Kidney tubule cell (primary cell): ENCODE results near the gene CCDC185.

ENCODE experiments used
- DNase-seq: peaks from one replicate; pipeline ENCODE4 v3.0.0-alpha.2; 2018; ENCODE audit warnings: low spot score

Gene CCDC185

DNA sequence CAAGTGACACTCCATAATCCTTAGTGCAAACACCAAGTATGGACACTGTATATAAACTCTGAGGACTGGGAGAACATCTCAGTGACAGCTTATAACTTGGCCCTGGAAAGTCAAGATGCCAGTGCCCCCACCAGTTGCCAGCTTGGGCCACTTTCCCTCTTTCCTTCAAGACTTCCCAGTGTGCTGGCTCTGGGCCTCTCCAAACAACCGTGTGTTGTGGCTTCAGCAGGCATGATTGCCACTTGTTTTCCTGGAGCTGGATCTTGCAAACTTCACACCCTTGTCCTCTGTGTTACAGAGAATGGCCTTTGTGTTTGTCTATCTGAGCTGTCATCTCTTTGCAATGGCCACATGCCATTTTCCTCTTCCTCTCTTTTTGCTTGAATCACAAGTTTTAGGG lies 37.0 kb downstream of the CCDC185 start:
- DNase-seq: peak; percentile 11

DNA sequence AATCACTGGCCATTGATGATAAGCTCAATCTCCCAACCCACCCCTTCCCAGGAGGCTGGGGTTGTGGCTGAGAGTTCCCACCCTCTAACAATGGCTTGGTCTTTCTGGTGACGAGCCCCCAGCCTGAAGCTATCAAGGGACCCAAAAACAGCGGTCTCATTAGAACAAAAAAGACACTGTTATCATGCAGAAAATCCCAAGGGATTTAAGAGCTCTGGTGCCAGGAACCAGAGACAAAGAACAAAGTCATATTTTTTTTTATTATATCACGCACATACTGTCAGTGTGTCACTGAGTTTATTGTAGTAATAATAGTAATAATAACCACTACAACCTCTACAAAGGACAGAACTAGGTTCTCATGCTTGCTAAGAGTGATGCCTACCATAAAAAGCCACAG lies 43.9 kb downstream of the CCDC185 start:
- no peak for DNase-seq

DNA sequence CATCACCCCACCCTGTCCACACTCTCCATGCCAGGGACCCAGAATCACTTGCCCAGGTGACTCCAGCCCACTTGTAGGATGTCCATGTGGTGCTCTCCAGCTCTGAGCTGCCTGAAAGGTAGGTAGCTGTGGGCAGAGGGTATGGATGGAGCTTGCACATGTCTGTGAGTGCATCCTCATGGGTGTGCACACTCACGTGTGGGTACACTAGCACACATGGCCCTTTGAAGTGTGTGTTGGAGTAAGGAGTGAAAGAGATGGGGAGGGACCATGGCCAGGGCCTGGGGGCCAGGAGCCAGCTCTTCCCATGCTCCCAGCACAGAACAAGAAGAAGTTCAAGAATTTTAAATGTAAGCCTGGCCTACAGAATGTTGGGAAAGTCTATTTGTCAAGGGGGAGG lies 50.2 kb downstream of the CCDC185 start:
- DNase-seq: no peak

DNA sequence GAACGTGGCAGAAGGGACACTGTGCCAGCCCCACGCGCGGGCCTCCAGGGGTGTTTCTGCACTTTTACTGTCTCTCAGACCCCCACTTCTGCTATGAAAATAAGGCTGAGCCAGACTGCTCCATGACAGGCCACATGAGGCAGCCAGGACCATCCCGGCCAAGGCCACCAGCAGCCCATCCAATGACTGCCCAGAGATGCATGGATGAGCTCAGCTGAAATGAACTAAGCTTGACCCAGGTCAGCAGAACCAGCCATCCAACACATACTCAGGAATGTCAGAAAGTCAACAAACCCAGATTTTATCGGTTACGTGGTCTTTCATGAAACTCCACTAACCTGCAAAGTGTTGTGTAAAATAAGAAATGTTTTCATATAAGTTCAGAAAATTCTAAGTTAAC lies 51.2 kb downstream of the CCDC185 start:
- DNase-seq: peak; percentile 82
